T-helper 2 cell (primary cell): Measurements from ENCODE around the gene RNF169.
"Not testable (repeated sequence)": the region's sequence is repeated elsewhere in the genome, so short reads cannot be mapped to it uniquely, and the experiment has no call there.

Source experiments
- DNase-seq, 5 experiments: peaks; one replicate each; pipeline versions ENCODE4 v3.0.0 to v3.0.0-alpha.2; 2012 to 2022

RNF169 gene

DNA sequence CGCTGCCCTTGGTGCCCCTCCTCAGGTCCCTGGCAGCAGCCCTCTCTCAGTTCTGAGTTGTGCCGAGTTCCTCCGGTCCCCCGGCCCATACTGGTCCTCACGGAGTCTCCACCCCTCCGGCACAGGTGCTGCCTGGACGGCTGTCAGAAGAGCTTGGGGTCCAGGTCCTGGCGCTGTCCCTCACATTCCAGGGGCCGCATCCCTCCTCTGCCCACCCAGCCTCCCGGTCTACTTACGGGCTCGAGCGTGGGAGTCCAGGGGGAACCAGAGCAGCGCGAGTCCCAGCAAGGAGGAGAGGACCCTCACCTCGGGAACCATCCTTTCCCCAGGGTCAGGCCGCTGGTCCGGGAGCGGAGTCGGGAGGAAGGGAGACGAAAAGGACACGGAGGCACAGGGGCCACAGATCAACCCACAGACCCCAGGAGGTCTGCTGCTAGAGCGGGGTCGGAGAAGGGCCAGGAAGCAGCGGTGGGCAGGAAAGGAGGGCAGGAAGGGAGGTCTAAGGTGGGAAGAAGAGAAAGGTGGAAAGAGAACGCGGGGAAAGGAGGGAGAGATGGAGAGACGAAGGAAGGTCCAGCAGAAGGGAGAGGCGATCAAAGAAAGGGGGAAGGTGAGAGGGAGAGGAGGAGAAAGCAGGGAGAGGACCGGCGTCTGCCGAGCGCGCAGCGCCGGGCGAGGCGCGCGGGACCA is 17.9 kb upstream of the RNF169 start:
- no peak for DNase-seq

DNA sequence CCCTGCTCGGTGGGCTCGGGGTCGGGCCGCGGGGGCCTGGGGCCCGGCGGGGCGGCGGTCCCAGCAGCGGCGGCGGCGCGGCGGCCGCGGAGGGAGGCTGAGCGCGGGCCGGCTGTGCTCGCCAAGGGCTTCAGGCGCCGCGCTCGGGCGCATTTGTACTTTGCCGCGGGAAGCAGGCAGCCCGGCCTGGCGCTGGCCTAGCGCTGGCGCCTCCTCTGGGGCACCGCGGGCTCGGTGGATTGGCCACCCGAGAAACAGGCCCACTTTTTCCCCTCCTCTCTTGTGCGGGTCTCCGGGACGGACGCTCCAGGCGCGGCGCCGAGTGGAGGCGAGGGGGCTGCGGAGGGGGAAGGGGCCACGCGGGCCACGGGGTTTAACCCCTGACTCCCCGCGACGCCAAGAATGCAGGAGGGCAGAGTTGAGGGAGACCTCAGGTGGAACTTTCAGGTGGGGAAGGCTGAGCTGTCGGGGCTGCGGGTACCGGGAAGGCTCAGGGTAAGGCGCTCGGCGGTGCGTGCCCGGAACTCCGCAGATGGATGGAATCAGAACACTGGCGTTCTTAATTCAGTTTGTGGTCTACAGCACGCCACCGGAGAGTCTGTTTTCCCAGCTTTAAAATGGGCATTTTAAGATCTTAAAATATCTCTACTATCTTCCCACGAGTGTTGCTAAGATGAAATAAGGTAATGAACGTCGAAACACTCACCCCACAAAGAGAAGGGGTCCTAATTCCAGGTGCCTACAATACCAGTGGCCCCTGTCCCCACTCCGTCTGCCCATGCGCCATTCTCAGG is 17.2 kb upstream of the RNF169 start, which contains the start of gene CHRDL2:
Gene CHRDL2 (minus strand): TSS at position 126 of the 794 bp plus-strand sequence. CDS start 538 bp downstream, outside the sequence.
- no peak for DNase-seq

- DNase-seq, result no peak
Measured at GRCh38 chr11:74734559-74734925, 14.1 kb upstream of the RNF169 start.

DNA sequence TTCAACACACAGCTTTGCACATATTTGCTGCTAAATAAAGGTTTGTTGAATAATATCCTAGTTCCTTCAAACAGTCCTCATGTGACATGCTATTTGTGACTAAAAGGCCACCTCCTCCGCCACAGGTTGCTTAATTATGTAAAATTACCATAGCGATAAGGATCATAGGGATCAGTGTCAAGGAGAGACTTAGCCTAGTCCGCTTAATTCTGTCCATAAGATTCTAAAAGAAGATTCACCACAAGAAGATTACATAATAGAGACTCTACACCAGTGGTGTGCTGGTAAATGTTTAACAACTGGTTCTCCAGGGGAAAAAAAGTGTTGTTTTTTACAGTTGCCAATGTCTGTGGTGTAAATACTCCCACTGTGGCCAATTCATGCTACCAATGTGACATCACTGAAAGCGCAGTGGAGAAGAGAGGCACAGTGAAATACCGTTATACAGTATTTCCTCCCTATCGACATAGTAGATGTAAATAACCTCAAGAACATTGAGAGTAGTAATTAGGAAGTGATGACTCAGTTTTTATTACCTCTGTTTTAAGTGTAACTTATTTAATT is 13.2 kb upstream of the RNF169 start:
- no peak for DNase-seq

DNA sequence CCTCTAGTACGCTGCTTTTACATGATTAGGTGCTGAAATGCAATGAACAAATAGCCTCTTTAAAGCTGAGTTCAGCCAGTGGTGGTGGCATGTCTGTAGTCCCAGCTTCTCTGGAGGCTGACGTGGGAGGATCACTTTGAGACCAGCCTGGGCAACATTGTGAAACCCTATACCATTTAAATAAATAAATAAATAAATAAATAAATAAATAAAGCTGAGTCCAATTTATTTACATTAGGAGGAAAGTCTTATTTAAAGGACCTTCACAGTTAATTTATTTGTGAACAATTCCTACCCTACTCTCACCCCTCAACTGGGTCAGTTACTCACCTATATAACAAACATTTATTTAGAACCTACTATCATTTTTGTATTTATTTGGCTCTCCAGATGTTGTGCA is 12.6 kb upstream of the RNF169 start:
- no peak for DNase-seq

DNA sequence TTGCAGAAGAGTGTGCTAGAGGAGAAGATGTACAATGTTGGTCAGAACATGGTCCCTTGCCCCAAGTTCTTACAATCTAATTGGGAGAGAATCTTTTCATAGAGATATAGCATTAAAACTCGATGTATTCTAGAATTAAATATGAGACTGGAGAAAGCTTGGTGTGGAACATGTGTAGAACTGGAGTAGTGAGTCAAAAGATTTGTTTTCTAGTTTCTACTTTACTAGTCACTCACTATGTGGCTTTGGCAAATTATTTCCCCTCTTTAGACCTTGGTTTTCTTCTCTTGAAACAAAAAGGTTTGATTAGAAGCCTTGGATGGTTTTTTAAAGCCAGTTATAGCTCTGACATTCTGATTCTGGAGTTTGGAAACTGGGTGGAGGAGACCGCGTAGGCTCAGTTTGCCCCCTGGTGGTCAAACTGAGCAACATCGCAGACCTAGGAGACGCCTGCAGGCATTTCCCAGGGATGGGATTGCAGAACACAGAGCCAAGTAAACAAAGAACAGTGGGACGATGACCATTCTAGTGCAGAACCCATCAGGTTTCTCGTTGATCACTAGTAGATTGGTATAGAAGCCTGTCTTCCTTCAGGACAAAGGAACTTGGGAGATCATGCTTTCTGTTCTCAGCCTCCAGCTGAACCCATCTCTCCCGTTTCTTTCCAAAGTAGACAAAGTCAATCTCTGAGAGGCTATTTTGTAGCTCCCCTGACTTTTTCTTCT is 8.9 kb upstream of the RNF169 start:
- peak in 3 of 5 experiments; percentile 14 to 51 (median 23) for DNase-seq

DNA sequence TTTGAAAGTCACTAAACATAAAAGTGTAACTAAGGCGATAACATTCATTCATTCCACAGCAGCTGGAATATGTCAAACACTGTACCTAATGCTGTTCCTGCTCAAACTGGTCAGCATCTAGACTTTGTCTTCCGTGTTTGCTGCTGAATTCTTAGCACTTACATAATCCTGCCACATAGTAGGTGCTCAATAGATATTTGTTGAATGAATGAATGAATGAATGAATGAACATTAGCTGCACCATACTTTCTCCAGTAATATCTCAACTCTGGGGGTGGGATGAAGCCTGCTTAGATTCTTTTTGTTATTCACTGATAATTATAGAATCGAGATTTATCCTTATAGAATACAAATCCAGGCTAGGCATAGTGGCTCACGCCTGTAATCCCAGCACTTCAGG is 6.6 kb upstream of the RNF169 start:
- no peak for DNase-seq

- DNase-seq, result no peak
Measured at GRCh38 chr11:74743640-74744039, 5.0 kb upstream of the RNF169 start.

DNA sequence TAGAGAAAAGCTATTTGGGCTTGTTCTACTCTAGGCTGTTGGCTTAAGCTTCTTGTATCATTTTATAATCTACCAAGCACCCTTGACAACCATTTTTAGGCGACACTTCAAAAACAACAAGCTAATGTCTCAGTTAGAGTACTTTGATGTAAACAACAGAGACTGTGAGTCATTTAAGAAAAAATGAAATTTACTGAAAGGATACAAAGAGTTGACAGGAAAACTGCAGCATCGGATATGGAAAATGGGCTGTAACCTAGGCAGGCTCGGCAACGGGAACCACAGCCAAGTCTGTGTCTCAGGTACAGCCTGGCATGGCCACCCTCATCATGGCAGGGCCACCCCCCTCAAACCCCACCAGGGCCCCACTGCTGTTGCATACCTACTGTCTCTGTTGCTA is 4.4 kb upstream of the RNF169 start:
- no peak for DNase-seq

DNA sequence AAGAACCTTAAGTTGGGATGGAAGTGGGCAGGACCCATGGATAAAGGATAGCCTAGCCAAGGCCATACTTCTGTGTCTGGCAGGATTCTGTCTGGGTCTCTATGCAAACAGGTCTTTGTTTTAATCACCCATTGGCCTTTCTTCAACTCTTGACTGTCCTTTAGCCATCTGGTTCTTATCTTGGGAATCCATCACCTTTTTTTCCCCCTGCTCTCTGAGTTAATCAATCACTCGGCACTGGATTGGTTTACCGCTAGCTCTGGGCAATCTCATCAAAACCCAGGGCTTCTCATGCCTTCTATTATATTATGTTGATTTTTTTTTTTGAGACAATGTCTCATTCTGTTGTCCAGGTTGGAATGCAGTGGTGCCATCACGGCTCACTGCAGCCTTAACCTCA is 1.8 kb upstream of the RNF169 start:
- no peak for DNase-seq

DNA sequence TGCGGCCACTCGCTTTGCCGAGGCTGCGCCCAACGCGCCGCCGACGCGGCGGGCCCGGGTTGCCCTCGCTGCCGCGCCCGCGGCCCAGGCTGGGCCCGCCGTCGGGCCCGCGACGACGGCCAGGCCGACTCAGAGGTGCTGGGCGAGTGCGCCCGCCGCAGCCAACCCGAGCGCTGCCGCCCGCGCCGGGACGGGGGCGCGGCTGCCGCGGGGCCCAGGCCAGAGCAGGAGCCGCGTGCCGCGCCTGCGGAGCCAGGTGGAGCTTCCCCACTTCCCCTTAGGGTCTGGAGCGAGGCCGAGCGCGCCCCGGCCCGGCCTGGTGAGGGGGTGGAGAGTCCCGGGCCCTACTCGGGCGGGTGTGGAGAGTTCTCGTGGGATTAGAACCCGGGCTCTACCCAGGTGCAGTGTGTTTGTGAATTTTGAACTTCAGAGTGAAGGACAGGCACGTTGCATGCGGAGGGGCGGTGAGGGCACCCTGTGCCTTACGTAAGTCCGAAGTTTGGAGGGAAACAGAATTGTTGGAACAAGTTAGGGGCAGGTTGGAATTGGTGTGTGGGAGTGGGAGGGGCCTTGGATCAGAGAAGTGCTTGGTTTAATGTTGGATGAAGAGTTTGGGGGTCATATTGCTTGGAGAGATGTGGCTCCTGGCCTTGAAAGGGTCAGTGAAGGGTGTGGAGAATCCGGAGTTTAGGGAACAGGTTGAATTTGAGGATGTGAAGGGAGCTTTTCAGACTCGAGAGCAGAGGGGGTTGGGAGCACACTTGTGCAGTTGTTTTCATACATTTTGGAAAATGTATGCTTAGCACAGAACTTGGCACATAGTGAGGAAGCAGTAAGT is 697 bp downstream of the RNF169 start:
- DNase-seq, result peak; percentile 12 to 70 (median 36)

GRCh38 chr11:74749965-74750296 is 1.3 kb downstream of the RNF169 start:
- DNase-seq, result no peak

- not testable (repeated sequence) for DNase-seq
Measured at GRCh38 chr11:74750598-74750997, 1.9 kb downstream of the RNF169 start.

DNA sequence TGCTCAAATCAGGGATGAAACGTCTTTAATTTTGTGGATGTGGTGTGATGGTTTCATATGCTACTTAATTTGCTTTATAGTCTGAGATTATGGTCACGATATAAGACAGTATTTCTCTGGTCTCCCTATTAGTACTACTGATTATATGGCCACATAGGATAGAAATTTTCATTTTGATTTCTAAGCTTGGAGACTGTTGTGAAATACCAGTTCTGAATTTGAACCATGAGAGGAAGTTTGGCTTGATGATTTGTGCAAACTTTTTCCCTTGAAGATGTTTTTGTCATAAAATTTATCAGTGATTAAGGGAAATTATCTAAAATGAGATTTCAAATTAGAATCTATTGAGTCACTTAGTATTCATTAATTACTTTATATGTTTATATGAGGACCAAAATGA is 2.7 kb downstream of the RNF169 start:
- no peak for DNase-seq

GRCh38 chr11:74754507-74755252 is 6.0 kb downstream of the RNF169 start:
- no peak for DNase-seq

DNA sequence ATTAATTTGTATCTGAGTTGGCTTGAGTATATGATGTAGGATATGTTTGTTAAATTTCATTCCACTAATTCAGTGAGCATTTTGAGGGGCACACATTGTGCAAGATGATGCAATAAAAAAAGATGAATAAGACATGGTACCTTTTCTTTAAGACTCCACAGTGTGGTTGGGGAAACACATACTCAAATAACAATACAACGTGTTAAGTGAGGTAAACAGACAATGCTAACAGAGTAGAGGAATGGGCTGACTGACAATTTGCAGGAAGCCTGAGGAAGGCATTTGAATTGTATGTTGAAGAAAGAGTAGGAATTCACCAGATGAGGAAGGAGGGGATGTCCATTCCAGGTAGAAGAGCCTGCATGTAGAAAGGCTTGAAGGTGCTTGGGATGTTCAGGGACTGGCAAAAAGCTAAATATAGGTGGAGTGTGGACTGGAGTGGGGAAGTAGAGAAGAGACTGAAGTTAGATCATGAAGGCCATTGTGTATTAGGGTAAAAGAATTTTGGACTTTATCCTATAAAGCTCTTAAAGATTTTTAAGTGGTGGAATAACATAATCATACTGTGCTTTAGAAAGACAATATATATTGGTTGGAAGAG is 6.8 kb downstream of the RNF169 start:
- no peak for DNase-seq

- no peak for DNase-seq
Measured at GRCh38 chr11:74756571-74756970, 7.9 kb downstream of the RNF169 start.

DNA sequence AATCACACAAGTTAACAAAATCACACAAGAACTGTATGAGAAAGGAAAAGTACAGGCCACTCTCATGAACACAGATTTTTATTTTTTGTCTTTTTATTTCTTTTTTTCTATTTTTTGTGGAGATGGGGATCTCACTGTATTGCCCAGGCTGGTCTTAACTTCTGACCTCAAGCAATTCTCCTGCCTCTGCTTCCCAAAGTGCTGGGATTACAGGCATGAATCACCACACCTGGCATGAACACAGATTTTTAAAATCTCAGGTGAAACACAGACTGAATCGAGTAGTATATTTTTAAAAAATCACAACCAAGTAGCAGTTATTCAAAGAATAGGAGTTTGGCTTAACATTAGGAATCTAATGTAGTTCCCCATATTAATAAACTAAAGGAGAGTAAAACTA is 18.3 kb downstream of the RNF169 start:
- no peak for DNase-seq

- DNase-seq, result peak in 1 of 5 experiments; percentile 60
Measured at GRCh38 chr11:74768172-74768651, 19.6 kb downstream of the RNF169 start.

- no peak for DNase-seq
Measured at GRCh38 chr11:74769055-74769707, 20.5 kb downstream of the RNF169 start.

- no peak for DNase-seq
Measured at GRCh38 chr11:74770456-74770855, 21.8 kb downstream of the RNF169 start.
